GM19468 (cell line): ENCODE results near the gene CIT.
"Not testable (repeated sequence)": the region's sequence is repeated elsewhere in the genome, so short reads cannot be mapped to it uniquely, and the experiment has no call there.

Experiments
- ATAC-seq: cut with Tn5 transposase; IDR thresholded peaks from one replicate; pipeline ENCODE4 v1.9.1; 2021; ENCODE audit warnings: mild to moderate bottlenecking, moderate library complexity, moderate number of reproducible peaks; ENCODE audit not compliant: unreplicated experiment; ENCODE audit errors: extremely low read depth

CIT gene

DNA sequence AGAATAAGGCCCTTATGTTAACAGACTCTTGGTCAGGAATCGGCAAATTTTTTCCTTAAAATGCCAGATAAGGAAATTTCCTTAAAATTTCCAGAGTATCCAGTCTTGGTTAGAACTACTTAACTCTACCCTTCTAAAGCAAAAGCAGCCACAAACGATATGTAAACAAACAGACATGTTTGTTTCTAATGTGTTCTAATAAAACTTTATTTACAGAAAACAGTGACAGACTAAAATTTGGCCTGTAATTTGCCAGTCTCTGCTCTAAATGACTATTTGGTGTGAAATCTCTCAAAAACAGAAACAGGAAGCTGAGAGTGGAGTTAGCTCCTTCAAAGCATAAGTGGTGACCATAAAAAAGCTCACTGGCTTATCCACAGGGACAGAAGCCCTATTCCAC lies 131.0 kb downstream of the CIT start:
- ATAC-seq, result no peak

DNA sequence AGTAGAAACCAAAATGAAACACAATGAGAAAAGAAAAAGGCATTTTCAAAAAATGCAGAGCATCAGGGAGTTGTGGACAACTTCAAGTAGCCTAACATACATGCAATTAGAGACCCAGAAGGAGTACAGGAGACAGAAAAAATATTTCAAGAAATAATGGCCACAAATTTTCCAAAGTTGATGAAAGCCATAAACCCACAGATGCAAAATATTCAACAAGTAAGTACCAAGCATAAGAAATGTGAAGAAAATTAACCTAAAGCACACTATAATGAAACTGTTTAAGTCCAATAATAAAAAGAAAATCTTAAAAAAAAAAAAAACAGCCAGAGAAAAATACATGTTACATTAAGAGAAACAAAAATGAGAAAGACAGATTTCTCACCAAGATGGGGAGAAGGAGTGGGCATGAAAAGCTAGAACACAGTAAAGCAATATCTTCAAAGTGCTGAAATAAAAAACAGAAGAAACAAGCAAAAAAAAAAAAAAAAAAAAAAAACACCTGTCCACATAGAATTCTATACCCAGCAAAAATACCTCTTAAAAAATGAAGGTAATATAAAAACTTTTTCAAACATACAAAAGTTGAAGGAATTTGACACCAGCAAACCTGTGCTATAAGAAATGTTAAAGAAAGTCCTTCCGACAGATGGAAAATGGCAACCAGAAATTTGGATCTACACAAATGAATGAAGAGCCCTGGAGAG lies 132.1 kb downstream of the CIT start:
- ATAC-seq, result no peak

DNA sequence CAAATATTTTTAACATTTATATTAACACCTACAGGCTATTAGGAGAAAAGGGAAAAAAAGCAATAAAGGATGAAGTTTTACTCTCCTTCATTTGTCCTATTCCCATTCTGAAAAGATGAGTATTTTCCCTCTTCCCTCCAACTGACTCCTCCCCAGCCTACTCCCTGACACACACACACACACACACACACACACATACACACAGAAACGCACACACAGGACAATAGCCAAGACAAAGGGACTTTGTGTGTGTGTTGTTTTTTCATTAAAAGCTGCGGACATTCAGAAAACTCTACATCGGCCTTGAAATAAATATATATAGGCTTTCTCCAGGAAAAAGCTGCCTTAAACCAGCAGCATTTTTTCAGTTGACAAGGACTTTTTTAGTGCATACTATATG lies 134.4 kb downstream of the CIT start:
- no peak for ATAC-seq

DNA sequence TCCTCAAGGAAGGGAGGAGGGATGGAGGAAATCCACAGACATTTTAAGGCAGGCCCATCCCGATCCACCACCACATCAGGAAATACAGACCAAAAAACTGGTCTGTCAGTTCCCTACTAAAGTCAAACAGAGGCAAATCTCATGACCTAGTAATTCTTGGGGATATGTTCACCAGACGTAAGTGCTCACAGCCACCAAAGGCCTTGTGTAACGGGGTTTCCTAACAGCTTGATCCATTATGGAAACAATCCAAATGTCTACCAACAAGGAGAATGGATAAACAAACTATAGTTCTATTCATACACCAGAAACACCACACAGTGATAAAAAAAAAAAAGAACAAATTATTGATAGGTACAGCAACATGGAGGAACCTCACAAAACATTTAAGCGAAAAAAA lies 136.3 kb downstream of the CIT start:
- ATAC-seq, result no peak

DNA sequence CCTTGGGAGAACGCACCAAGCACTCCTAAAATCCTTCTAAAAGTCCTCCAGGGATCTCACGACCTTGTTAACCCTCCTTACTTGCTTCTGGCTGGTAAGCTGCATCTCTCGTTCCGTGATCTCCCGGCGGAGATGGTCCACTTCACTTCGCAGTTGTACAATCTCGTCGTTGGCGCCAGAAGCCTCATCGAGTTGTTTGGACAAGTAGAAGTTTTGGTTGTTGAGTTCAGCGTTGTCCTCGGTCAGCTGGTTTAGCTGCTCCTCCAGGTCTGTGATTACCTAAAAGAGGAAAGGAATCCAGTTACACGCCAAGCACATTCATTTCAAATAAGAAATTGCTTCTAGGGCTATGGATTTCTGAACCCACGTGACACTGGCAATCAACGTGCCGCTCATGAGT lies 142.0 kb downstream of the CIT start:
- no peak for ATAC-seq

DNA sequence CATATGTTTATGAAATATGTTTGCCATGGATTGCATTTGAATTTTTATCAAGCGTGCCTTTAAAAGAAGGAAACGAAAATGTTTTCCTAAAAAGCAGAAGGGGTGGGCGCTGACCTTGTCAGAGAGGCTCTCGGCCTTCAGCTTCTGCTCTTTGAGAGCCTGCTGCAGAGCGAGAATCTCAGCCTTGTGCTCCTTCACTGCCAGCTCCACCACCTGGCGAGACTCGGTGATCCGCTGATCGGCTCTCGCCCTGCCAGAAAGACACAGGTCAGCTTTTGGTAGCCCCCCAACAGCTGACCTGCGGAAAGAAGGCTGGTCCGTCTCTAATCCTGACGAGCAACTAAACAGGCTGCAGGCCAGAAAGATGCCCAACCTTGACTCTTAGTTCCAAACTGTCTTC lies 146.7 kb downstream of the CIT start:
- ATAC-seq, result no peak

DNA sequence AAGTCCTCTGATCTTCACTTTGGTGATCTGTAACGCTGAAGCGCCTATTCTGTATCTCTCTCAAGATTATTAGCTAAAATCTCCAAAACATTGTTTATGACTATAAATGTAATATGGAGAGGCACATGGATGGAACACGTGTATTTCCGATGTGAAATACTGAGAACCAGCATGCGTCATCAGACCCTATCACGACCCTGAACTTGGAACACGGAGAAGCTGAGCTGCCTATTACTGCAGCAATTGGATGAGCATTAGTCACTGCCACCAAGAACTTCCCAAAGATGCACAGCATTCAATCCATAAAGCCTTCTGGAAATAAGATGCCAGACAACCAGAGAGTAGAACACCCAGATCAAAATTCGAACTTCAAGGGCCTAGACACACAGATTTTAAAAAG lies 147.2 kb downstream of the CIT start:
- no peak for ATAC-seq

DNA sequence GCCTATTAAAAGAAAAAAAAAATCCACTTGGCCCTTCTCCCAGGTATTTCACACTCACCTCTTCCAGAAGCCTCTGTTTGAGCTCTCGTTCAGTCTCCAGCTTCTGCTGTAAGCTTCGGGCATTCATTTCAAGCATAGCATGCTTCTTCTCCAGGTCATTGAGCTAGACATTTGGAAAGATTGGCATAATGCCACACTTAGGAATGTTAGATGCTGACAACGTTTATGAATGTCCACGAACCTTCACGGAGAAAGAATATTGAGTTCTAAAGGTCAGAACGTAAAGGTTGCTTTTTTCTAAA lies 148.7 kb downstream of the CIT start:
- ATAC-seq, result no peak

DNA sequence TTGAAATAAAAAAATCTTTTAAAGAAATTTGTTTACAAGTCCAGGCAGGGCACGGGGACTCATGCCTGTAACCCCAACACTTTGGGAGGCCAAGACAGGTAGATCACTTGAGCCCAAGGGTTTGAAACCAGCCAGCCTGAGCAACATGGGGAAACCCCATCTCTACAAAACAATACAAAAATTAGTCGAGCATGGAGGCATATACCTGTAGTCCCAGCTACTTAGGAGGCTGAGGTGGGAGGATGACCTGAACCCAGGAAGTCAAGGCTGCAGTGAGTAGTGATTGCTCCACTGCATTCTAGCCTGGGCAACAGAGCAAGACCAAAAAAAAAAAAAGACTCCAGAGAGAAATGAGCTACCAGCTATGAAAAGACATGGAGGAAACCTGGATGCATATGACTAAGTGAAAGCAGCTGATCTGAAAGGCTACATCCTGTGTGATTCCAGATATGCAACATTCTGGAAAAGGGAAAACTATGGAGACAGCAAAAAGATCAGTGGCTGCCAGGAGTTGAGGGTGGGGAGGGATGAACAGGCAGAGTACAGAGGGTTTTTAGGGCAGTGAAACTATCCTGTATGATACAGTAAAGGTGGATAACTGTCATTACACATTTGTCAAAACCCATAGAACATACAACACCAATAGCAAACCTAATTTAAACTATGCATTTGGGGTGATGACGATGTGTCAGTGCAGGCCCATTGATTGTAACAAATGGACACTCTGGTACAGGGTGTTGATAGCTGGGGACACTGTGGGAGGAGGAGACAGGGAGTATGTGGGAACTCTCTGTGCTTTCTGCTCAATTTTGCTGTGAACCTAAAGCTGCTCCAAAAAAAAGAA lies 149.3 kb downstream of the CIT start:
- no peak for ATAC-seq

DNA sequence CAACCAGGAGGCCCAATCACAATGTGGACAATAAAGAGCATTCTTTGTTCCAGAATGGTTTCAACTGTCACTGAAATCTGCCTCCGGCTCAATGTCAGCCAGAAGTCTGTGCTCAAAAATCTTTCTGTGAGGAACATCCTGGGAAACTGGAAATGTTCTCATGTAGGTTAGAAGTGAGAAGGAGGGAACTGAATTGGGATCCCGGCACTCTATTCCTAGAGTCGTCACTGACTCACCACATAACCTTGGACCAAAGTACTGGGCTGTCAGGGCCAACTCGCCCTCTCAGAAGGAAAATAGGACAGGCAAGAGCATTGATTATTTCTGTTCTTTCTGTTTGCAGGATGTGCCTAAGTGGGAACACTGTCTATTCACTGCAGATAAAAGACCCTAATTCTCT lies 151.6 kb downstream of the CIT start:
- ATAC-seq, result no peak

DNA sequence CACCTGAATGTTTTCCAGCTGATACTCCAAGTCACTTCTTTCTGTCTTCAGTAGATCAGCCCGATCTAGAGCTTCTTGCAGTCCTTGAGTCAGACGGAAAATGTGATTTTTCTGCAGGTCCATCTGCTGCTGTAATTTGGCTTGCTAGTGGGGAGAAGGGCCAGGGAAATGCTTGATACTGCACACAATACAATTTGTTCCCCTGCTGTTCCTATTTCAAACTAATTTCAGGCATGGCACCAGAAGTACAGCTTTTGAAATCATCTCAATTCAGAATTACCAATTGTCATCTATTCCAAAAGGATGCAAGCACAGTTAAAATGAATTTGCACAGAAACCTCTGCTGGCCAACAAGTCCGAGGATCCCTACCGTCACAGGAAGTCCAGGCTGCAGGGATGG lies 155.8 kb downstream of the CIT start:
- no peak for ATAC-seq

DNA sequence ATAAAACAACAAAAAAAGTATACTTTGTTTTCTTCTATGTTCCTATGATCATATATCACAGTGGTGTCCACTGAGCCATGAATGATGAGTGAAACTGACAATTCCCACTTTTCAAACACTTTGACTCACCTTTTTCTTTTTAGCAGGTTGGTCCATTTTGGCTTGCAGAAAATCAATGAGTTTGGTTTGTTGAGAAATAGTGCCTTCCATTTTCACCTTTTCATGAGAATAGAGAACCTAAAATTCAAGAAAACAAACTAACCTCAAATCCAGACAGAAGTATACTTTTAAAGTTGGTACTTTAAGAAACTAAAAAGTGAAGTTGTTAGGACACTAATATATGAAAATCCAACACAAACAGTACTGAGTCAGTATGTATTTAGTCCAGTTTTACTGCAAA lies 156.8 kb downstream of the CIT start:
- ATAC-seq, result no peak

DNA sequence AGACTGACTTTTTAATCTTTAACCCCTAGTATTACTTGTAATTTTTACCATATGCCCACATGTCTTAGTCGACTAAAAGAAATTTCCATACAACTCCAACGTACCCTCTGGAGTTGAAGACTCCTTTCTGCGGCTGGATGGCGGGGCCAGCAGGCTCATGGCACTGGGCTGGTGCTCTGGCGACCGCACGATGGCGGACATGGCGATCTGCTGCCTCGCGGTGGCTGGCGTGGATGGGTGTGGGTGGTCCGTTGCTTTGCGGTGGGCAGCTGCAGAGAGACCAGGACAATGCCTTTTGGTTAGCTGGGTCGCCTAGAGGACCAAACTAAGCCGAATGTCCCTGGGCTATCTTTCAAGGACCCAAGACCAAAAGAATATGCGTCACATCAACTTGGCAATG lies 159.0 kb downstream of the CIT start:
- no peak for ATAC-seq

DNA sequence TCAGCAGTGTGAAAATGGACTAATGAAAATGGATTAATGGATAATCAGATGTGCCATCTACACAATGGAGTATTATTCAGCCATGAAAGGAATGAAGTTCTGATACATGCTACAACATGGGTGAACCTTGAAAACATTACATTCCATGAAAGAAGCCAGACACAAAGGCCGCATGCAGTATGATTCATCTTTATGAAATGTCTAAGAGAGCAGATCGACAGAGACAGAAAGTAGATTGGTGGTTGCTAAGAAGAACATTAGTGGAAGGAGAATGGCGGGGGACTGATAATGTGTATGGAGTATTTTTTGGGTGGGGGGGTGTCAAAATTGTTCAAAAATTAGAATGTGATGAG lies 161.9 kb downstream of the CIT start:
- ATAC-seq, result no peak

DNA sequence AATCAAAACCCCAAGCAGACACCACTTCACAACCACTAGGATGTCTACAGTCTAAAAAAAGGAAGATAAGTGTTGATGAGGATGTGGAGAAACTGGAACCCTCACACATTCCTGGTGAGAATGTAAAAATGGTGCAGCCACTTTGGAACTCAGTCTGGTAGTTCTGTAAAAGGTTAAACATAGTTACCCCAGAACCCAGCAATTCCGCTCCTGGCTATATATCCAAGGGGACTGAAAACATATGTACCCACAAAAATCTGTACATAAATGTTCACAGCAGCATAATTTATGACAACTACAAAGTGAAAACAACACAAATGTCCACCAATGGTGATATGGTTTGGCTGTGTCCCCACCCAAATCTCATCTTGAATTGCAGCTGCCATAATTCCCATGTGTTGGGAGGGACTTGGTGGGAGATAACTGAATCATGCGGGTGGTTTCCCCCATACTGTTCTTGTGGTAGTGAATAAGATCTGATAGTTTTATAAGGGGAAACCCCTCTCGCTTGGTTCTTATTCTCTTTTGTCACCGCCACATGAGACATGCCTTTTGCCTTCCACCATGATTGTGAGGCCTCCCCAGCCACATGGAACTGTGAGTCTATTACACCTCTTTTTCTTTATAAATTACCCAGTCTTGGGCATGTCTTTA lies 162.4 kb downstream of the CIT start:
- no peak for ATAC-seq

DNA sequence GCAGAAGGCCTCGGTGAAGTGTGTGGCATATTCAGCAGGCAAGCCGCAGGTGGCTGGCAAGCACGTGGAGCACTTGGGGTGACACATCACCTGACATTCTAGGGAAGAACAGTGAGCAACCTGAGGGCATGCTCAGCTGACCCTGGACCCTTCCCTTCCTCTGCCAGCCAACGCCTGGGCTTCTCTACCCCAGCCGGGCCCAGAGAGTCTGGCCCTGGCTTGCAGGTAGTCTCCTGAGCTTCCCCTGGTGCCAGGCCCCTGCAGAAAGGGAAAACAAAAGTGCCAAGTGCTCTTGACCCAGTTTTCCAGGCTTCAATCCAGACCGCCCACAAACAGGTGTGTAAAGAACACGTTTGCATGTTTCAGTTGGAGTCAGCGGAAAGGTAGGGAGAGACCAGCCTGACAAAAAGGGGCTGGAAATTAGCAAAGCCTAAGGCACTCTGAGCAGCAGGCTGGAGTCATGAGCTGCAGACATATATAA lies 163.5 kb downstream of the CIT start:
- ATAC-seq, result no peak

DNA sequence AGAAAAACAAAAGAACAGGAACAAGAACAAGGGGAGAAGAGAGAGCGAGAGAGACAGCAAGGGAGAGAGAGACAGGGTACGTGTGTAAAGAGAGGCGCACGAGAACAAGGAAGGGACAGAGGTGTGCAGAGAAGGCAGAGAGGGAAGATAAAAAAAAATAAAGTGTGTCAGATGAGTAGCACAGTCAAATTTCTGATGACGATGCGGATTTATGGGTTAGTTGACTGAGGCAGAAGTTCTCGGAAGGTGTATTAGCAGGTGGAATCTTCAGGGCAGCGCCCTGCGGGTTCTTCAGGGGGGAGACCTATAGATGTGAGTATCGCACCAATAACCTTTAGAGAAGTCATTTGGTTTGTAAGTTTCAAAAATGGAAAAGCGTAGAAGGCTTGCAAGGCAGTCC lies 164.4 kb downstream of the CIT start:
- no peak for ATAC-seq

DNA sequence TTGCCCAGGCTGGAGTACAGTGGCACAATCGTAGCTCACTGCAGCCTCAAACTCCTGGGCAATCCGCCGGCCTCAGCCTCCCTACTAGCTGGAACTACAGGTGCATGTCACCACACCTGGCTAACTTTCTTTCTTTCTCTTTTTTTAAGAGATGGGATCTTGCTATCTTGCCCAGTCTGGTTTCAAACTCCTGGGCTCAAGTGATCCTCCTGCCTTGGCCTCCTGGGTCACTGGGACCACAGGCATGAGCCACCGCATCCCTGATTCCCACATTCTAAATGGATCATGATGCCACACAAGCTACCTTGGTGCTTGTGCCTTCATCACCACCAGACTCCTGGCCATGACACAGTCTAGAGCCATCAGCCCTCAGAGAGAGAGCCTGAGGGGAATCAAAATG lies 165.4 kb downstream of the CIT start:
- ATAC-seq, result no peak

DNA sequence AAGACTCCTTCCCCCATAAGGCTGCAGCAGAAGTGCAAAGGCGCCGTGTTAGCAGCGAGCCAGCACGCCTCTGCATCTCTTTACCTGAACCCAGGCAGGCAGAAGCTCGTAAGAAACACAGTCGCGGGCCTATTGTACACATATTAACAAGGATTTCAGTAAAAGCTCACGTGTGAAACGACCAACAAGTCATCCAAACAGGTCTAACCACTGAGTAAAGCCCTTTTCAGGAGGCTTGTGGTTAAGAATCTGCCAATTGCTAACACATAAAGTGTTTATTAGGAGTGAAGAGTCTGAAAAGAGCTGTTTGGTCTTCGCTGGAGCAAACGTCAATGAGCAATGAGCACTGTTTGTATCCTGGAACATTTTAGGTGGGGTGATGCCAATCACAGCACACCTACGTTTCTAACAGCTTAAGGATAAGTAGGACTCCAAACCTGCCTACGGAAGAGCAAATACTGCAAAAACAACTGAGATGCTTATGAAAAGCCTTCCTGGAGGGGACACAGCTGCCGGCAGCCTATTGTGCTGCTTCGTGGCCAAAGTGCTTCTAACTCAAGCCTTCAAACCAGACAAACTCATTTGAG lies 166.1 kb downstream of the CIT start:
- no peak for ATAC-seq

DNA sequence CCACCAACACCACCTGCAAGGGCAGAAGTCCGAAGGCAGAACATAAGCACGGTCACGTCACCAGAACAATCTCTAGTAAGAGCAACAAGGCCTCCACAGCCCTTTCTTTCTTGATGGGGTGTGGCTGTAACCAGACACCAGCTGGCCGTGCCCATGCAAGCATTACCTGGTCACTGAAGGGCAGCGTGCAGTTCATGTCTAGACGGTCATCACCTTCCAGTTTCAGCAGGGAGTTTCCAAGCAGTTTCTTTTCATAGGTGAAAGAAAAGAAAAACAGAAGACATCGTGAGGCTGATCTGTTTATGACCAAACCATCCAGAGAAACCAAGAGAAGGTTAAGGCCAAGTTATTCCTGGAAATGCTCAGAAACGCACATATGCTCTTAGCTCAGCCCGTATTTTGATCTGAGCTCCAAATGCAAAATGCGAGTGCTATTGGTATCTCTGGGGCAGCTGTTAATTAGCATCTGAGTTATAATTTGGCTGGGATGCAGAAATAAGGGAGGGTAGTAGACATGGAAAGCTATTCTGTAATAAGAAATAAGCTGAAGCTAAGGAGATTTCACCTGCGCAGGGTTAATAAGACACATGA lies 166.7 kb downstream of the CIT start:
- ATAC-seq, result no peak

DNA sequence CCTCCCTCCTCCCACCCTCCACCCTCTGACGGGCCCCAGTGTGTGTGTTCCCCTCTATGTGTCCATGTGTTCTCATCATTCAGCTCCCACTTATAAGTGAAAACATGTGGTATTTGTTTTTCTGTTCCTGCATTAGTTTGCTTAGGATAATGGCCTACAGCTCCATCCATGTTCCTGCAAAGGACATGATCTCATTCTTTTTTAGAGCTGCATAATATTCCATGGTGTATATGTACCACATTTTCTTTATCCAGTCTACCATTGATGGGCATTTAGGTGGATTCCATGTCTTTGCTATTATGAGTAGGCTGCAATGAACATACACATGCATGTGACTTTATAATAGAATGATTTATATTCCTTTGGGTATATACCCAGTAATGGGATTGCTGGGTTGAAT lies 170.7 kb downstream of the CIT start:
- not testable (repeated sequence) for ATAC-seq
